Measurements from ENCODE around the gene ARMH2. TPM values are rescaled to one million over a fixed set of nuclear protein-coding genes. Genes with fewer than 3 reads are reported as not detected.

Gene ARMH2
- polyA plus RNA-seq, result not detected

GRCh38 chr6:24798740-24799540 is at the start of gene ARMH2:
Gene ARMH2 (minus strand): TSS chr6:24798917. CDS start chr6:24798857, 60 bp downstream.
- peaks cover 8 to 11% (median 10%) of the 10 kb centered on the region in 3 donors for H3K36me3 Mint-ChIP-seq
- peaks cover 0 to 2% of the 10 kb centered on the region in 2 donors for H3K4me1 Mint-ChIP-seq
- no peak for DNase-seq
- no peak within 1 kb of the TSS for H3K4me3 Mint-ChIP-seq
- no peaks in the 10 kb centered on the region for H3K9me3 Mint-ChIP-seq
- peak within 1 kb of the TSS; percentile 45 to 78 (median 56) for H3K27ac Mint-ChIP-seq
- peaks cover 0 to 23% (median 6%) of the 10 kb centered on the region in 3 donors for H3K27me3 Mint-ChIP-seq (ENCODE audit: low read depth in 3 of 3)

- peaks cover 0 to 10% (median 9%) of the 10 kb centered on the region in 3 donors for H3K27me3 Mint-ChIP-seq (ENCODE audit: low read depth in 3 of 3)
- peaks cover 9 to 39% of the 10 kb centered on the region in 2 donors for H3K4me1 Mint-ChIP-seq
- peak overlapping the region in 5 of 6 donors; percentile 2 to 78 (median 66) for H3K27ac Mint-ChIP-seq
- H3K4me3 Mint-ChIP-seq, result no peak overlapping the region
- no peak for DNase-seq
- H3K9me3 Mint-ChIP-seq, result no peaks in the 10 kb centered on the region
- peaks cover 7 to 77% (median 60%) of the 10 kb centered on the region in 3 donors for H3K36me3 Mint-ChIP-seq
Observed at GRCh38 chr6:24848461-24848860, 49.7 kb upstream of the ARMH2 start.

DNA sequence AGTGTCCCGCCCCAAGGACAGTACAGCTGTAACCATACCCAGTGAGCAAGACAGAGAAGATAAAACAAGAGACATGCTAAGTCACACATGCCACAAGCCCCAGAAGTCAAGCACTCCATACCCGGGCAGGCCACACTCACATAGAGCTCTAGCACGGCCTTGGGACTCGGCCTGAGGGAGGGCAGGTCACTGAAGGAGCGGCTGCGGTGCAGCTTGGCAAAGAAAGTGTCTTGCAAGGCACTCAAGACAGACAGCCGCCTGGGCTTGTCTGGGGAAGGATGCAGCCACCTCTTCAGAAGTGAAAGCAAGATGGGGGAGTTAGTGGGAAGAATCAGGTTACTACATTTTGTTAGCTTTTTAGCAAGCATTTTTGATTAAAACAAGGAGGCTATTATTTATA is 48.7 kb upstream of the ARMH2 start:
- H3K4me3 Mint-ChIP-seq, result no peak overlapping the region
- no peaks in the 10 kb centered on the region for H3K9me3 Mint-ChIP-seq
- DNase-seq, result no peak
- peak overlapping the region in 5 of 6 donors; percentile 24 to 76 (median 66) for H3K27ac Mint-ChIP-seq
- H3K36me3 Mint-ChIP-seq, result peaks cover 7 to 80% (median 61%) of the 10 kb centered on the region in 3 donors
- H3K27me3 Mint-ChIP-seq (ENCODE audit: low read depth in 3 of 3), result peaks cover 0 to 14% (median 10%) of the 10 kb centered on the region in 3 donors
- peaks cover 9 to 45% of the 10 kb centered on the region in 2 donors for H3K4me1 Mint-ChIP-seq

GRCh38 chr6:24845578-24845977 is 46.9 kb upstream of the ARMH2 start:
- no peaks in the 10 kb centered on the region for H3K9me3 Mint-ChIP-seq
- peaks cover 0 to 16% (median 10%) of the 10 kb centered on the region in 3 donors for H3K27me3 Mint-ChIP-seq (ENCODE audit: low read depth in 3 of 3)
- peaks cover 15 to 60% of the 10 kb centered on the region in 2 donors for H3K4me1 Mint-ChIP-seq
- no peak for DNase-seq
- H3K4me3 Mint-ChIP-seq, result peak overlapping the region in 1 of 5 donors; percentile 5
- H3K36me3 Mint-ChIP-seq, result peaks cover 7 to 85% (median 61%) of the 10 kb centered on the region in 3 donors
- H3K27ac Mint-ChIP-seq, result peak overlapping the region in 4 of 6 donors; percentile 29 to 74 (median 61)

GRCh38 chr6:24844903-24845302 is 46.2 kb upstream of the ARMH2 start:
- H3K9me3 Mint-ChIP-seq, result no peaks in the 10 kb centered on the region
- H3K27ac Mint-ChIP-seq, result peak overlapping the region in 5 of 6 donors; percentile 29 to 74 (median 52)
- peaks cover 0 to 15% (median 13%) of the 10 kb centered on the region in 3 donors for H3K27me3 Mint-ChIP-seq (ENCODE audit: low read depth in 3 of 3)
- H3K36me3 Mint-ChIP-seq, result peaks cover 7 to 84% (median 58%) of the 10 kb centered on the region in 3 donors
- peaks cover 21 to 66% of the 10 kb centered on the region in 2 donors for H3K4me1 Mint-ChIP-seq
- H3K4me3 Mint-ChIP-seq, result no peak overlapping the region
- DNase-seq, result no peak

DNA sequence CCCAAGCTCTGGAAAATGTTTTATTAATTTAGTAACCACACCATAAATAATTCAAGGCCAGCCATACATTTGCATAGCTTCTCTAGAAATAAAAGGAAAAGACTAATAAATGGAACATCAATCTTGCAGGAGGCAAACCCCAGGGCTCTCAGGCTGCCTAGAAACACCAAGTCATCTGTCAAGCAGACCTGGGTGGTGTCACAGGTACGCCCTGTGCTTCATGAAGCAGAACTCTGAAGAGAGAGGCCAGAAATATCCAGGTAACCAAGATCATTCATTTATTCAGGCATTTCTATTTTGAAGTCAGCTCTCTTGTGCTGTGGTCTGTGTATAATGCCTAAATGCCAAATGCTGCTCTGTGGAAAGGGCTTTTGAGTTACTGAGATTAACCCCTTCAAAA is 45.3 kb upstream of the ARMH2 start:
- H3K27ac Mint-ChIP-seq, result peak overlapping the region in 3 of 6 donors; percentile 70 to 81 (median 80)
- H3K9me3 Mint-ChIP-seq, result no peaks in the 10 kb centered on the region
- no peak for DNase-seq
- peaks cover 29 to 67% of the 10 kb centered on the region in 2 donors for H3K4me1 Mint-ChIP-seq
- peaks cover 14 to 83% (median 57%) of the 10 kb centered on the region in 3 donors for H3K36me3 Mint-ChIP-seq
- H3K27me3 Mint-ChIP-seq (ENCODE audit: low read depth in 3 of 3), result peaks cover 0 to 19% (median 13%) of the 10 kb centered on the region in 3 donors
- no peak overlapping the region for H3K4me3 Mint-ChIP-seq

DNA sequence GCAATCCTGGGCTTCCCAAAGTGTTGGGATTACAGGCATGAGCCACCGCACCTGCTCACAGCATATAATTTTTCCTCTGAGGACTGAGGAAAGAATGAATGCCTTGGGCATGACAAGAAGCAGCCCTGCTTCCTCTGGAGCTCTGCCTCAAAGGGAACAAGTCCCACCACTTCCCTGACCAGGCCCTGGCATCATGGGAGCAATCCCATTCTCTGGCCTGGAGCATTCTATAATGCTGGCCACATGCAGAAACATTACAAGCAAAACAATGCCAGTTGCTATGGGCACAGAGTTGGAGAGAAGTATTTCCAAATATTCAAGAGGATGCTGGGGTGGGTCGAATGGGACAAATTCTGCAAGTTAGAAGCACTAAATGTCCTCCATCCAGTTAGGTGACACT is 41.5 kb upstream of the ARMH2 start:
- no peak for DNase-seq
- Mint-ChIP-seq H3K4me1 (peaks cover 39 to 74% of the 10 kb centered on the region in 2 donors), H3K4me3 (no peak overlapping the region), H3K27me3 (ENCODE audit: low read depth in 3 of 3) (peaks cover 2 to 35% (median 16%) of the 10 kb centered on the region in 3 donors), H3K36me3 (peaks cover 18 to 79% (median 41%) of the 10 kb centered on the region in 3 donors), H3K27ac (peak overlapping the region in 5 of 6 donors; percentile 36 to 85 (median 74)), H3K9me3 (no peaks in the 10 kb centered on the region)

- Mint-ChIP-seq H3K9me3 (no peaks in the 10 kb centered on the region), H3K4me1 (peaks cover 48 to 84% of the 10 kb centered on the region in 2 donors), H3K27ac (peak overlapping the region in 5 of 6 donors; percentile 21 to 85 (median 58)), H3K36me3 (peaks cover 29 to 84% (median 47%) of the 10 kb centered on the region in 3 donors), H3K4me3 (no peak overlapping the region), H3K27me3 (ENCODE audit: low read depth in 3 of 3) (peaks cover 2 to 46% (median 14%) of the 10 kb centered on the region in 3 donors)
- DNase-seq, result no peak
Observed at GRCh38 chr6:24838994-24839393, 40.3 kb upstream of the ARMH2 start.

DNA sequence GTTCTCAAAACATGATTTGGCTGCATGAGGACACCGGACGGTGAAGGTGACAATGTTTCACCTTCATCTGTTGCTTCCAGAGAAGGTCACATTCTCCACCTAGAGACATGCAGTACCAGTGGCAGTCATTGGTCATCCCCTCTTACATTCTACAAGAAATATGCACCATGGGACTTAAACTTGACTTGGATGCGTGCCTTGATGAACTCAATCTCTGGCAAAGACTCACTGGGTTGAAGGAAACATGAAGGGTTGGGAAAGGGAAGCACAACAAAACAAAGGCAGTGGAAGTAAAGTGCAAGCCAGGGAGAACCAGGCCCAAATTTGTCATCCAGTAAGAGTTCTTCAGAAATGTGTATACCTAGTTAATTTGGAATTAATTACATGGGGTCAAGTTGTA is 39.4 kb upstream of the ARMH2 start:
- H3K4me1 Mint-ChIP-seq, result peaks cover 54 to 85% of the 10 kb centered on the region in 2 donors
- H3K27ac Mint-ChIP-seq, result peak overlapping the region; percentile 1 to 90 (median 76)
- no peaks in the 10 kb centered on the region for H3K9me3 Mint-ChIP-seq
- DNase-seq, result no peak
- no peak overlapping the region for H3K4me3 Mint-ChIP-seq
- H3K36me3 Mint-ChIP-seq, result peaks cover 36 to 83% (median 47%) of the 10 kb centered on the region in 3 donors
- peaks cover 3 to 44% (median 14%) of the 10 kb centered on the region in 3 donors for H3K27me3 Mint-ChIP-seq (ENCODE audit: low read depth in 3 of 3)

DNA sequence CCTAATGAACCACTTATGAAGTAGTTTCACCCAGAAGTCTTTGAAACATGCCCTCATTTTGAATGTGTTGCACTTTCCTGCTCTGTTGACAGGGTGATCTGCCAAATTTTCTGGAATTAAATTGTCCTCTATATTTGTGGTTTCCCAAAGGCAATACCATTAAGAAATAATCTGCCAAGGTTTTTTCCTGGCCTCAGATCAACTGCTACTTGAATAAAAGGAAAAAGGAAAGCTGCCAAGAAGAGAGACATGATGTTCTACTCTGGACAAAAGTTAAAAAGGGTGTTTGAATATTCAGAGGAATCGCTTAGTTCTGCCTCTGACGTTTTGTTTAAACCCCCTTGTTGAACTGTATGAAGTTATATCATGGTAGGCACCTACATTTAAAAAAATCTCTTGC is 37.4 kb upstream of the ARMH2 start:
- H3K4me1 Mint-ChIP-seq, result peaks cover 57 to 88% of the 10 kb centered on the region in 2 donors
- no peak for DNase-seq
- H3K36me3 Mint-ChIP-seq, result peaks cover 44 to 85% (median 60%) of the 10 kb centered on the region in 3 donors
- H3K27me3 Mint-ChIP-seq (ENCODE audit: low read depth in 3 of 3), result peaks cover 3 to 56% (median 11%) of the 10 kb centered on the region in 3 donors
- no peaks in the 10 kb centered on the region for H3K9me3 Mint-ChIP-seq
- H3K4me3 Mint-ChIP-seq, result no peak overlapping the region
- H3K27ac Mint-ChIP-seq, result peak overlapping the region; percentile 46 to 89 (median 82)

DNA sequence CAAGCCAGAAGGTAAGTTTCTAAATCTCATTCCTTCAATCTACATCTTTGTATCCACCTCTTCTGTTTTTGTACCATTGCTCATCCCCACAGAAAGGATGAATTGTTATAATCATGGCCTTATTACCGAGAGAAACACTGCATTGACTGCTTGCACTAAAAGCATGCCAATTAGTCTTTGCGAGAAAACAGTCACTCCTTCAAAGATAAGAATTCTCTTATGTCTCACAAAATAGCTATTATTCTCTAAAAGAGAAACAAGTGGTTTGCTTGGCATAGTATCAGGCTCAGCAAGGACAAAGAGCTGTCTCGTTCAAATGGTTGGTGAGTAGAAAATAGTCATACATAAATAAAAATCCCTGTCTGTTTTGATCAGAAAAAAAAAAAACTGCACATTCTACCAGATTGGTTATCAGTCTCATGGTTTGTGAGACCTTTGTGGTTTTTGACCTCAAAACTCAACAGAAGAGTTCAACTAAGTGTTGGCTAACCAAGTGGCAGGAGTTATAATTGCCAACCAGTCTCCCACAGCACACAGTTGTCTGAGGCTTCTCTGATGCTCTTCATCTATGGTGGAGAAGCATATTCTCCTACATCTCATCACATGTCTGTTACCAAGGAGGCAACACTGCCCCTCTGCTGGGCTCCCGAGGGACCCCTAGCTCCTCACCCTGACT is 35.1 kb upstream of the ARMH2 start:
- peaks cover 39 to 69% of the 10 kb centered on the region in 2 donors for H3K4me1 Mint-ChIP-seq
- peak overlapping the region; percentile 67 to 89 (median 74) for H3K27ac Mint-ChIP-seq
- H3K27me3 Mint-ChIP-seq (ENCODE audit: low read depth in 3 of 3), result peaks cover 3 to 58% (median 12%) of the 10 kb centered on the region in 3 donors
- H3K4me3 Mint-ChIP-seq, result no peak overlapping the region
- no peaks in the 10 kb centered on the region for H3K9me3 Mint-ChIP-seq
- H3K36me3 Mint-ChIP-seq, result peaks cover 39 to 83% (median 51%) of the 10 kb centered on the region in 3 donors
- no peak for DNase-seq

GRCh38 chr6:24832794-24833193 is 34.1 kb upstream of the ARMH2 start:
- Mint-ChIP-seq H3K4me1 (peaks cover 36 to 65% of the 10 kb centered on the region in 2 donors), H3K36me3 (peaks cover 34 to 86% (median 54%) of the 10 kb centered on the region in 3 donors), H3K27ac (peak overlapping the region; percentile 28 to 89 (median 69)), H3K4me3 (no peak overlapping the region), H3K9me3 (no peaks in the 10 kb centered on the region), H3K27me3 (ENCODE audit: low read depth in 3 of 3) (peaks cover 2 to 56% (median 12%) of the 10 kb centered on the region in 3 donors)
- DNase-seq, result no peak

Measured in immature natural killer cell (primary cell).